OCI-LY7 (cell line): Measurements from ENCODE around the gene STIM1. TPM values are rescaled to one million over a fixed set of nuclear protein-coding genes. Genes with fewer than 3 reads are reported as not detected.

Experiments used
- BruUV-seq: library from RNA; stranded (reverse); fragments of 400-500 nt; replicated peaks from 2 replicates; lab custom pipeline; 2021; lab: Mats Ljungman, UMichigan
- CTCF ChIA-PET: fragments of 300-600 bp; sonication (Branson Sonifier 250); formaldehyde crosslinking; loops from one replicate; lab custom pipeline; 2022; ENCODE audit warnings: antibody characterized with exemption; ENCODE audit not compliant: unreplicated experiment; lab: Charles Lee
- POLR2A ChIA-PET: fragments of 300-600 bp; sonication (Branson Sonifier 250); formaldehyde crosslinking; loops from one replicate; lab custom pipeline; 2022; ENCODE audit warnings: antibody characterized with exemption; lab: Charles Lee
- DNase-seq: peaks from one replicate; pipeline ENCODE4 v3.0.0-alpha.2; 2015; ENCODE audit warnings: low spot score
- H2AFZ ChIP-seq: fragments of 200-600 bp; sonication (generic), shearing (Covaris generic); 2 replicates; pipeline ENCODE4 v1.6.1; 2014; ENCODE audit warnings: mild to moderate bottlenecking, antibody characterized with exemption, low read length, moderate library complexity
- H3K27ac ChIP-seq: fragments of 200-600 bp; sonication (generic); 2 replicates; pipeline ENCODE4 v1.5.1; 2014; ENCODE audit warnings: mixed run types, low read depth, mild to moderate bottlenecking, moderate library complexity, low read length, inconsistent platforms; ENCODE audit not compliant: poor library complexity, severe bottlenecking
- H3K36me3 ChIP-seq: fragments of 200-600 bp; sonication (generic); 2 replicates; pipeline ENCODE4 v1.6.1; 2014; ENCODE audit warnings: mild to moderate bottlenecking, antibody characterized with exemption, low read length, moderate library complexity, mixed read lengths; ENCODE audit not compliant: insufficient read depth
- H3K4me1 ChIP-seq: fragments of 200-600 bp; sonication (generic); 2 replicates; pipeline ENCODE4 v1.5.1; 2014; ENCODE audit warnings: mild to moderate bottlenecking, low read length; ENCODE audit not compliant: insufficient read depth, poor library complexity, severe bottlenecking
- H3K4me2 ChIP-seq: fragments of 200-600 bp; sonication (generic); 2 replicates; pipeline ENCODE4 v1.6.1; 2014; ENCODE audit warnings: mild to moderate bottlenecking, low read length
- H3K4me3 ChIP-seq: fragments of 200-600 bp; sonication (generic); 2 replicates; pipeline ENCODE4 v1.5.1; 2014; ENCODE audit warnings: mild to moderate bottlenecking, low read depth, low read length; ENCODE audit not compliant: poor library complexity, severe bottlenecking
- H3K79me2 ChIP-seq: fragments of 200-600 bp; sonication (generic); 2 replicates; pipeline ENCODE4 v1.6.1; 2016; ENCODE audit warnings: low read depth, mild to moderate bottlenecking, low read length, moderate library complexity, mixed read lengths; ENCODE audit not compliant: insufficient read depth
- H3K9me2 ChIP-seq: fragments of 200-600 bp; sonication (generic); 2 replicates; pipeline ENCODE4 v1.6.1; 2016; ENCODE audit warnings: mild to moderate bottlenecking, low read length, mixed read lengths; ENCODE audit not compliant: insufficient read depth
- H3K9me3 ChIP-seq: fragments of 200-600 bp; sonication (generic); 2 replicates; pipeline ENCODE4 v1.6.1; 2014; ENCODE audit warnings: mild to moderate bottlenecking, mixed run types, low read length, mixed read lengths
- H4K20me1 ChIP-seq: fragments of 200-600 bp; sonication (generic); 2 replicates; pipeline ENCODE4 v1.6.1; 2014; ENCODE audit warnings: mild to moderate bottlenecking, antibody characterized with exemption, low read length, moderate library complexity, mixed read lengths; ENCODE audit not compliant: insufficient read depth
- EZH2phosphoT487 ChIP-seq: fragments of 200-600 bp; sonication (generic); IDR thresholded peaks from 2 replicates; pipeline ENCODE4 v1.6.1; 2018; ENCODE audit warnings: low read depth, borderline replicate concordance, mild to moderate bottlenecking, mixed run types, antibody characterized with exemption, low read length, moderate library complexity, mixed read lengths
- intact Hi-C: fragments of 100-400 bp; cut with micrococcal nuclease; formaldehyde crosslinking; loops from one replicate; pipeline ENCODE4 v1.10.0; 2022; ENCODE audit not compliant: unreplicated experiment
- total RNA-seq, 2 experiments: library from RNA; depleted of rRNA in 1 of 2; stranded (reverse); fragments of >200 nt in 1 of 2; shearing (Covaris generic) in 1 of 2; gene quantifications; 2 replicates each; pipeline ENCODE4 v1.2.3, GENCODE V29; 2014 to 2022
- TF ChIP-seq, protein P1 (sequence below): fragments of 200-600 bp; sonication (generic); conservative IDR thresholded peaks from 2 replicates; pipeline ENCODE4 v1.5.1; 2014; ENCODE audit warnings: mild to moderate bottlenecking, antibody characterized with exemption, low read length, moderate library complexity, mixed read lengths

STIM1 gene
- total RNA-seq, 2 experiments from 2014 or later = 21.0 to 49.1 TPM

DNA sequence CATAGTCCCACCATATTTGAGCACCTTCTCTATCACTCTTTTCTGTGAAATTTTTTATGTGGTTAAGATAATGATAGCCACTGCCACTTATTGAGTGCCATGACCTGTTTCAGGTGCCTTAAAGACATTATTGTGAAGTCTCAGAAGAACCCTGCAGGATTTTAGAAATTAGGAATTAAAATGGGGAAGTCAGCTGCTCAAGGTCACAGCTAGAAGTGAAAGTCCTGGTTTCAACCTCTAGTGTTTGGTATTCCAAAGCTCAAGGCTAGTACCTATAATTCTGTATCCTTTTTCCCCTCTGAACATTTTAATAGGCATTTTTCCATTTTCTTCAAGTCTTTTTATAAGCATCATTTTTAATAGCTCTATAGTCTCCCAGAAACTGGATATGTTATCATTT, 230.1 kb downstream of the STIM1 start:
- ChIA-PET POLR2A (interaction anchor here (0.6 to 1.9 kb wide), 4 partner anchors 9 to 363 kb away, joined by 3 to 6 read pairs (median 4); no protein-coding TSS in a partner anchor), CTCF (no interaction called here)
- Histone ChIP-seq H3K4me2 (no peak overlapping the region), H3K27ac (no peak overlapping the region), H3K4me1 (no peaks in the 10 kb centered on the region), H3K79me2 (no peaks in the 10 kb centered on the region), H2AFZ (no peak overlapping the region), H3K9me2 (no peaks in the 10 kb centered on the region), H3K36me3 (peaks cover 15% of the 10 kb centered on the region; the same call in 1 of the 2 replicates), H4K20me1 (no peaks in the 10 kb centered on the region), H3K4me3 (no peak overlapping the region), H3K9me3 (no peaks in the 10 kb centered on the region)
- intact Hi-C loops = no loop called here
- no peak for DNase-seq
- BruUV-seq = no TSS peak
- TF ChIP-seq, protein P1, sequence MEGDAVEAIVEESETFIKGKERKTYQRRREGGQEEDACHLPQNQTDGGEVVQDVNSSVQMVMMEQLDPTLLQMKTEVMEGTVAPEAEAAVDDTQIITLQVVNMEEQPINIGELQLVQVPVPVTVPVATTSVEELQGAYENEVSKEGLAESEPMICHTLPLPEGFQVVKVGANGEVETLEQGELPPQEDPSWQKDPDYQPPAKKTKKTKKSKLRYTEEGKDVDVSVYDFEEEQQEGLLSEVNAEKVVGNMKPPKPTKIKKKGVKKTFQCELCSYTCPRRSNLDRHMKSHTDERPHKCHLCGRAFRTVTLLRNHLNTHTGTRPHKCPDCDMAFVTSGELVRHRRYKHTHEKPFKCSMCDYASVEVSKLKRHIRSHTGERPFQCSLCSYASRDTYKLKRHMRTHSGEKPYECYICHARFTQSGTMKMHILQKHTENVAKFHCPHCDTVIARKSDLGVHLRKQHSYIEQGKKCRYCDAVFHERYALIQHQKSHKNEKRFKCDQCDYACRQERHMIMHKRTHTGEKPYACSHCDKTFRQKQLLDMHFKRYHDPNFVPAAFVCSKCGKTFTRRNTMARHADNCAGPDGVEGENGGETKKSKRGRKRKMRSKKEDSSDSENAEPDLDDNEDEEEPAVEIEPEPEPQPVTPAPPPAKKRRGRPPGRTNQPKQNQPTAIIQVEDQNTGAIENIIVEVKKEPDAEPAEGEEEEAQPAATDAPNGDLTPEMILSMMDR = no peak
- TF ChIP-seq EZH2phosphoT487 = no peak

DNA sequence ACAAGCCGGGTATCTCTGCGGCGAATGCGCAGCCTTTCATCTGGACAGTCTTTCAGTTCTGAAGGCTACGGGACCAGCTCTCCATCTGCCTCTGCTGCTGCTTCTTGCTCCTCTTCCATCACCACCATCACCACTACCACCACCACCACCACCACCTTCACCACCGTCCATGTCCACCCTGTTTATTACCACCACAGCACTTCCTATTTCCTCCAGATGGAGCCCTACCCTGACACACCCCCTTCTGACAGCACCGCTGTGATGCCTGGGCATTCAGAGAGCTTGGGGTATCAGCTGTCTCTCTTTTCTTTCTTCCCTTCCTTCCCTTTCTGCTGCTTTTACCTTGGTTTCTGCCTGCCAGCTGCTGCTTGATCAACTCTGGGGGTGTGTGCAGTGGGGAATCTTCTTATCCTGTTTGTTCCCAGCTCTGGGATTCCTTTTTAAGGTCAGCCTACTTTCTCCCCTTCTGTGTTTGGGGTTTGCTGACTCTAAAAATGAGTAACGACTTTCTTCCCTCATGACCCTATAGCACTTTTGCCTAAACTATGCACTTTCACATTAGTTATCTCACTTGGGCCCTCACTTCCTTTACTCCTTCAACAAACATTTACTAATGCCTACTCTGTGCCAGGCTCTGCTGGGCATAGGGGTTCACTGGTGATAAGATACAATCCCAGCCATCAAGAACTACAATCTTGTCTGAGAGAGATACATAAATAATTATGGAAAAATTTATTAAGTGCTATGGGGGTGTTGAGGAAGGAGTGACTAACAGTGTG, 231.3 kb downstream of the STIM1 start:
- Histone ChIP-seq H3K4me1 (no peaks in the 10 kb centered on the region), H3K36me3 (peaks cover 15% of the 10 kb centered on the region; the same call in 1 of the 2 replicates), H2AFZ (no peak overlapping the region), H3K79me2 (no peaks in the 10 kb centered on the region), H3K9me3 (no peaks in the 10 kb centered on the region), H4K20me1 (no peaks in the 10 kb centered on the region), H3K4me3 (no peak overlapping the region), H3K4me2 (no peak overlapping the region), H3K27ac (no peak overlapping the region), H3K9me2 (no peaks in the 10 kb centered on the region)
- CTCF ChIA-PET = no interaction called here
- POLR2A ChIA-PET = no interaction called here
- intact Hi-C loops = no loop called here
- no peak for DNase-seq
- no TSS peak for BruUV-seq
- TF ChIP-seq, protein P1 = no peak
- no peak for TF ChIP-seq EZH2phosphoT487

DNA sequence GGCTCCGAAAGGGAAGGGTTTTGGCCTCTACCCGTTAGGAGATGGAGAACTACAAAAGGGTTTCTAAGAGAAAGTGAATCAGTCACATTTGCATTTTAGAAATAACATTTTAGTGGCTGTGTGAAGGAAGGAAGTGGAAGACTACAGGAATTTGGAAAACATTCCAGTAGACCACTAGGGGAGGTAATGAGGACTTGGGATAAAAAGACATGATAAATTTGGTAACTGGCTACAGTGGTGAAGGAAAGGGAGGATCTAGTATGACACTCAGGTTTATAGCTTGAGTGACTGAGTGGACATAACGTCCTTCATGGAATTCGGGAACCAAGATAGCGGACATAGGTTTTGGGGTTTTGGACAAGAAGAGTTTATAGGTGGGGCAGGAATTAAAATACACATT, 232.1 kb downstream of the STIM1 start:
- H3K9me2 ChIP-seq = no peaks in the 10 kb centered on the region
- no peak for TF ChIP-seq EZH2phosphoT487
- TF ChIP-seq, protein P1 = no peak
- DNase-seq = no peak
- H3K4me2 ChIP-seq = no peak overlapping the region
- no TSS peak for BruUV-seq
- no peak overlapping the region for H2AFZ ChIP-seq
- POLR2A ChIA-PET = interaction anchor here (1.1 kb wide), 1 partner anchor 246 kb away, joined by 3 read pairs; no protein-coding TSS in a partner anchor
- H3K79me2 ChIP-seq = no peaks in the 10 kb centered on the region
- H3K4me1 ChIP-seq = no peaks in the 10 kb centered on the region
- H3K36me3 ChIP-seq = peaks cover 15% of the 10 kb centered on the region; the same call in 1 of the 2 replicates
- H3K9me3 ChIP-seq = no peaks in the 10 kb centered on the region
- H4K20me1 ChIP-seq = no peaks in the 10 kb centered on the region
- CTCF ChIA-PET = no interaction called here
- no peak overlapping the region for H3K4me3 ChIP-seq
- intact Hi-C loops = no loop called here
- no peak overlapping the region for H3K27ac ChIP-seq
